Measurements from ENCODE around the gene SUMF1.

The SUMF1 gene

GRCh38 chr3:4387210-4388204 is 79.6 kb downstream of the SUMF1 start:
- DNase-seq (ENCODE audit: low spot score): no peak

- DNase-seq (ENCODE audit: low spot score): no peak
Measured at GRCh38 chr3:4385201-4385600, 81.9 kb downstream of the SUMF1 start.

GRCh38 chr3:4380013-4380412 is 87.1 kb downstream of the SUMF1 start:
- DNase-seq (ENCODE audit: low spot score): no peak

- DNase-seq (ENCODE audit: low spot score): no peak
Measured at GRCh38 chr3:4376499-4376898, 90.6 kb downstream of the SUMF1 start.

GRCh38 chr3:4375911-4376310 is 91.2 kb downstream of the SUMF1 start:
- DNase-seq (ENCODE audit: low spot score): no peak

- DNase-seq (ENCODE audit: low spot score): no peak
Measured at GRCh38 chr3:4373669-4374068, 93.4 kb downstream of the SUMF1 start.

GRCh38 chr3:4362523-4362922 is 104.5 kb downstream of the SUMF1 start:
- no peak for DNase-seq (ENCODE audit: low spot score)

- DNase-seq (ENCODE audit: low spot score): no peak
Measured at GRCh38 chr3:4360817-4361216, 106.3 kb downstream of the SUMF1 start.

GRCh38 chr3:4359805-4360502 is 107.1 kb downstream of the SUMF1 start:
- no peak for DNase-seq (ENCODE audit: low spot score)

GRCh38 chr3:4358273-4358672 is 108.8 kb downstream of the SUMF1 start:
- no peak for DNase-seq (ENCODE audit: low spot score)

GRCh38 chr3:4356546-4357410 is 110.3 kb downstream of the SUMF1 start:
- DNase-seq (ENCODE audit: low spot score): no peak

GRCh38 chr3:4356220-4356540 is 110.9 kb downstream of the SUMF1 start:
- DNase-seq (ENCODE audit: low spot score): no peak

GRCh38 chr3:4355401-4356219 is 111.5 kb downstream of the SUMF1 start:
- DNase-seq (ENCODE audit: low spot score): peak; percentile 16

- no peak for DNase-seq (ENCODE audit: low spot score)
Measured at GRCh38 chr3:4351872-4352271, 115.2 kb downstream of the SUMF1 start.

GRCh38 chr3:4351164-4351855 is 115.8 kb downstream of the SUMF1 start:
- no peak for DNase-seq (ENCODE audit: low spot score)

GRCh38 chr3:4350789-4351163 is 116.3 kb downstream of the SUMF1 start:
- peak; percentile 55 for DNase-seq (ENCODE audit: low spot score)

GRCh38 chr3:4343258-4343657 is 123.8 kb downstream of the SUMF1 start:
- no peak for DNase-seq (ENCODE audit: low spot score)

GRCh38 chr3:4341336-4341675 is 125.8 kb downstream of the SUMF1 start:
- DNase-seq (ENCODE audit: low spot score): no peak

GRCh38 chr3:4340411-4341335 is 126.4 kb downstream of the SUMF1 start:
- no peak for DNase-seq (ENCODE audit: low spot score)

GRCh38 chr3:4340077-4340410 is 127.0 kb downstream of the SUMF1 start:
- no peak for DNase-seq (ENCODE audit: low spot score)

Data from HuH-7 (cell line).